H1 (cell line): ENCODE results near the gene CENPB. TPM values are rescaled to one million over a fixed set of nuclear protein-coding genes. Genes with fewer than 3 reads are reported as not detected.
A peak's percentile ranks its signal among the peaks of the same experiment; 100 is the strongest.

Experiments used
- CTCF ChIA-PET: fragments of 300-600 bp; sonication (Branson Sonifier 250); formaldehyde crosslinking; loops from one replicate; lab custom pipeline; 2021; ENCODE audit not compliant: partially characterized antibody; lab: Charles Lee
- POLR2A ChIA-PET: fragments of 300-600 bp; sonication (Branson Sonifier 250); formaldehyde crosslinking; loops from one replicate; lab custom pipeline; 2021; ENCODE audit warnings: inconsistent platforms; ENCODE audit not compliant: partially characterized antibody; lab: Charles Lee
- DNase-seq, 2 experiments: peaks; one replicate each; pipeline versions ENCODE4 v3.0.0 to v3.0.0-alpha.2; 2010 to 2022; ENCODE audit warnings: low spot score in 2 of 2, low read depth in 1 of 2, mixed read lengths in 1 of 2
- FAIRE-seq: peaks from 2 replicates; lab custom pipeline; 2011; peaks lifted over from hg19 to GRCh38; lab: Jason Lieb, UNC
- H2AFZ ChIP-seq: 2 replicates; pipeline ENCODE4 v1.8.1; 2012; ENCODE audit warnings: low read length, inconsistent platforms
- H2AK5ac ChIP-seq: 2 replicates; pipeline ENCODE4 v1.6.1; 2013; ENCODE audit warnings: low read depth, low read length
- H2BK120ac ChIP-seq: replicated peaks from 2 replicates; pipeline ENCODE3; 2013; ENCODE audit warnings: low read depth, low read length, inconsistent platforms
- H2BK12ac ChIP-seq: 2 replicates; pipeline ENCODE4 v1.6.1; 2013; ENCODE audit warnings: low read depth, low read length
- H2BK15ac ChIP-seq: 2 replicates; pipeline ENCODE4 v1.6.1; 2013; ENCODE audit warnings: low read length
- H2BK20ac ChIP-seq: 2 replicates; pipeline ENCODE4 v1.6.1; 2013; ENCODE audit warnings: low read length
- H2BK5ac ChIP-seq: 2 replicates; pipeline ENCODE4 v1.6.1; 2013; ENCODE audit warnings: low read depth, low read length
- H3K14ac ChIP-seq: 2 replicates; pipeline ENCODE4 v1.6.1; 2013; ENCODE audit warnings: inconsistent platforms; ENCODE audit not compliant: insufficient read length
- H3K18ac ChIP-seq: 2 replicates; pipeline ENCODE4 v1.6.1; 2013; ENCODE audit warnings: low read length; ENCODE audit errors: extremely low read depth
- H3K23ac ChIP-seq: 2 replicates; pipeline ENCODE4 v1.6.1; 2013; ENCODE audit warnings: inconsistent platforms; ENCODE audit not compliant: insufficient read length
- H3K23me2 ChIP-seq: 2 replicates; pipeline ENCODE4 v1.6.1; 2013; ENCODE audit warnings: low read depth, low read length
- H3K27ac ChIP-seq: 2 replicates; pipeline ENCODE4 v1.6.1; 2011; ENCODE audit warnings: low read depth, low read length, inconsistent platforms
- H3K27me3 ChIP-seq, 4 experiments: replicated peaks in 1 of 4; 1 replicate in 1 of 4; 2 replicates in 3 of 4; pipeline versions ENCODE4 v1.6.1 to v1.8.1; 2011 to 2013; ENCODE audit warnings: low read length in 3 of 4, mild to moderate bottlenecking in 3 of 4, inconsistent platforms in 2 of 4, mixed read lengths in 2 of 4, moderate library complexity in 1 of 4; ENCODE audit not compliant: control insufficient read depth in 3 of 4, insufficient read depth in 3 of 4; ENCODE audit errors: extremely low read depth in 1 of 4
- H3K36me3 ChIP-seq, 4 experiments: 2 replicates each; pipeline versions ENCODE4 v1.6.1 to v1.8.1; 2011 to 2013; ENCODE audit warnings: mild to moderate bottlenecking in 4 of 4, low read length in 3 of 4, moderate library complexity in 2 of 4, control low read depth in 1 of 4, inconsistent platforms in 1 of 4; ENCODE audit not compliant: insufficient read depth in 4 of 4, control insufficient read depth in 2 of 4
- H3K4ac ChIP-seq: replicated peaks from 2 replicates; pipeline ENCODE3; 2013; ENCODE audit warnings: low read length, low read depth, mixed read lengths, inconsistent platforms; ENCODE audit not compliant: insufficient read length
- H3K4me1 ChIP-seq, 4 experiments: replicated peaks in 1 of 4; 1 replicate in 1 of 4; 2 replicates in 3 of 4; pipeline versions ENCODE4 v1.6.1 to v1.8.1; 2011 to 2013; ENCODE audit warnings: low read length in 3 of 4, inconsistent platforms in 2 of 4, mixed read lengths in 1 of 4; ENCODE audit not compliant: insufficient read depth in 4 of 4, control insufficient read depth in 3 of 4
- H3K4me2 ChIP-seq, 2 experiments: 2 replicates each; pipeline versions ENCODE4 v1.6.1 to v1.8.1; 2011 to 2013; ENCODE audit warnings: low read depth in 2 of 2, low read length in 2 of 2, control low read depth in 1 of 2, inconsistent platforms in 1 of 2, mild to moderate bottlenecking in 1 of 2; ENCODE audit not compliant: insufficient read depth in 1 of 2
- H3K4me3 ChIP-seq, 4 experiments: fragments of 200-600, 300-600 bp in 1 of 4; sonication (generic), shearing (Covaris generic), sonication (Bioruptor Twin) in 1 of 4; 2 replicates each; pipeline versions ENCODE4 v1.5.1 to v1.8.1; 2011 to 2016; ENCODE audit warnings: low read length in 4 of 4, low read depth in 3 of 4, control low read depth in 2 of 4, inconsistent platforms in 2 of 4, mild to moderate bottlenecking in 2 of 4, mixed read lengths in 1 of 4, moderate library complexity in 1 of 4; ENCODE audit not compliant: insufficient read depth in 2 of 4; ENCODE audit errors: extremely low read depth in 1 of 4
- H3K56ac ChIP-seq: replicated peaks from 2 replicates; pipeline ENCODE3; 2013; ENCODE audit warnings: low read depth, mild to moderate bottlenecking, mixed read lengths, low read length, inconsistent platforms; ENCODE audit not compliant: insufficient read length
- H3K79me1 ChIP-seq: 2 replicates; pipeline ENCODE4 v1.6.1; 2013; ENCODE audit warnings: low read depth, low read length, control low read depth
- H3K79me2 ChIP-seq, 2 experiments: 2 replicates each; pipeline versions ENCODE4 v1.6.1 to v1.8.1; 2012 to 2013; ENCODE audit warnings: low read length in 2 of 2, mild to moderate bottlenecking in 2 of 2, inconsistent platforms in 1 of 2; ENCODE audit not compliant: insufficient read depth in 2 of 2, control insufficient read depth in 1 of 2
- H3K9ac ChIP-seq, 4 experiments: replicated peaks in 1 of 4; 1 replicate in 1 of 4; 2 replicates in 3 of 4; pipeline versions ENCODE4 v1.6.1 to v1.8.1; 2011 to 2013; ENCODE audit warnings: low read depth in 3 of 4, low read length in 3 of 4, control low read depth in 2 of 4, mild to moderate bottlenecking in 2 of 4, moderate library complexity in 2 of 4, inconsistent platforms in 1 of 4; ENCODE audit errors: extremely low read depth in 1 of 4
- H3K9me3 ChIP-seq, 2 experiments: 2 replicates each; pipeline versions ENCODE4 v1.6.1 to v1.8.1; 2012 to 2013; ENCODE audit warnings: mild to moderate bottlenecking in 2 of 2, moderate library complexity in 2 of 2, control low read depth in 1 of 2, inconsistent platforms in 1 of 2, low read depth in 1 of 2, low read length in 1 of 2, mixed read lengths in 1 of 2; ENCODE audit not compliant: insufficient read depth in 2 of 2
- H4K20me1 ChIP-seq, 2 experiments: replicated peaks in 1 of 2; 2 replicates each; pipeline versions ENCODE3 to v1.8.1; 2011 to 2013; ENCODE audit warnings: inconsistent platforms in 2 of 2, low read length in 2 of 2, mild to moderate bottlenecking in 1 of 2; ENCODE audit not compliant: insufficient read depth in 2 of 2, control insufficient read depth in 1 of 2
- H4K5ac ChIP-seq: 2 replicates; pipeline ENCODE4 v1.6.1; 2013; ENCODE audit warnings: low read length, low read depth, mixed read lengths, inconsistent platforms; ENCODE audit not compliant: insufficient read length
- H4K8ac ChIP-seq: 2 replicates; pipeline ENCODE4 v1.8.0; 2013; ENCODE audit warnings: mild to moderate bottlenecking, moderate library complexity, low read length, inconsistent platforms; ENCODE audit not compliant: insufficient read depth; ENCODE audit errors: extremely low read depth
- H4K91ac ChIP-seq: replicated peaks from 2 replicates; pipeline ENCODE3; 2013; ENCODE audit warnings: low read length, mixed read lengths, inconsistent platforms; ENCODE audit not compliant: insufficient read length
- EGR1 ChIP-seq: IDR thresholded peaks from 2 replicates; pipeline ENCODE4 v1.6.1; 2011; ENCODE audit warnings: low read depth, low read length, borderline replicate concordance
- HDAC2 ChIP-seq, 2 experiments: fragments of 300-600 bp in 1 of 2; sonication (generic) in 1 of 2; IDR thresholded peaks; 2 replicates each; pipeline ENCODE4 v1.6.1; 2011 to 2012; ENCODE audit warnings: low read depth in 2 of 2, low read length in 2 of 2, mild to moderate bottlenecking in 2 of 2, moderate library complexity in 2 of 2, borderline replicate concordance in 1 of 2, inconsistent platforms in 1 of 2
- KDM4A ChIP-seq: IDR thresholded peaks from one replicate; pipeline ENCODE4 v1.7.1; 2012; ENCODE audit warnings: low read depth, mild to moderate bottlenecking, moderate library complexity, low read length, inconsistent platforms; ENCODE audit not compliant: severe bottlenecking
- MAFK ChIP-seq: IDR thresholded peaks from 2 replicates; pipeline ENCODE4 v1.6.1; 2012; ENCODE audit warnings: low read depth, mild to moderate bottlenecking, improper control_type of control experiment, low read length
- RXRA ChIP-seq: IDR thresholded peaks from 2 replicates; pipeline ENCODE4 v1.6.1; 2011; ENCODE audit warnings: low read depth, mild to moderate bottlenecking, low read length, moderate library complexity; ENCODE audit not compliant: insufficient read depth
- WGBS, 2 experiments: shearing (Covaris generic) in 1 of 2; methylation state at CpG; one replicate each; pipeline versions ENCODE4 v1.1.6 to v1.1.7; 2013 to 2015; ENCODE audit warnings: low lambda C conversion rate in 2 of 2, mixed read lengths in 2 of 2, inconsistent platforms in 1 of 2, low coverage in 1 of 2, missing lambda C conversion rate in 1 of 2; ENCODE audit not compliant: insufficient replicate concordance in 2 of 2, insufficient coverage in 1 of 2, insufficient read length in 1 of 2; ENCODE audit errors: extremely low coverage in 1 of 2, missing lambda C conversion rate in 1 of 2; 5-methylcytosine and 5-hydroxymethylcytosine counted together
- polyA plus RNA-seq, 7 experiments: library from polyadenylated mRNA; depleted of rRNA in 3 of 7; stranded (reverse) in 5 of 7; unstranded in 2 of 7; fragments of >200 nt in 5 of 7; fragments of 200-250 nt in 2 of 7; gene quantifications; 1 replicate in 5 of 7; 2 replicates in 1 of 7; 4 replicates in 1 of 7; pipeline versions ENCODE4 v1.2.1 to v1.2.3, GENCODE V29; 2011 to 2013; ENCODE audit warnings: missing spikeins in 2 of 7, mixed read lengths in 2 of 7
- total RNA-seq: library from RNA; stranded (reverse); fragmentation: NEBNext Ultra II Directional; extraction: Animal tissue kit (Norgen Biotek cat#: 25700); gene quantifications from 2 replicates; pipeline ENCODE4 v1.2.1, GENCODE V29; 2021

Gene CENPB
- total and polyA plus RNA-seq, 2 of the 8 experiments (the other 6 are each of a cell fraction or from before 2014, with no cell fraction given): 17.7 to 51.6 TPM

GRCh38 chr20:3795511-3796468, 9.2 kb upstream of the CENPB start, which contains the start of gene CDC25B:
TSS of gene CDC25B (plus strand) at chr20:3796310. CDS start at chr20:3796532, 222 bp downstream.
- H4K5ac ChIP-seq: peak within 1 kb of the TSS; percentile 55
- peak within 1 kb of the TSS in 2 of 4 experiments; percentile 23 to 74; a peak in 5 of 7 replicates for H3K9ac ChIP-seq
- FAIRE-seq: no peak
- H3K79me2 ChIP-seq: no peaks in the 10 kb centered on the region; a peak in 1 of 4 replicates
- no peak within 1 kb of the TSS for H3K14ac ChIP-seq
- H3K9me3 ChIP-seq: no peaks in the 10 kb centered on the region
- H2BK5ac ChIP-seq: peak within 1 kb of the TSS; percentile 90; the same call in 1 of the 2 replicates
- peaks cover 0 to 3% of the 10 kb centered on the region in 2 experiments for H4K20me1 ChIP-seq
- peak; percentile 56 to 87 for DNase-seq
- peak within 1 kb of the TSS; percentile 89 for H3K56ac ChIP-seq
- H2BK12ac ChIP-seq: peak within 1 kb of the TSS; percentile 60; the same call in 1 of the 2 replicates
- WGBS, 2 experiments: 3% methylated on average over 47 of the region's 69 CpGs; no CpG with 5 or more reads in 1 of the 2 experiments
- H2BK20ac ChIP-seq: 0 out of 2 replicates have a peak within 1 kb of the TSS, but pooled peaks have one; percentile 21
- H2AFZ ChIP-seq: peak within 1 kb of the TSS; percentile 80; the same call in 1 of the 2 replicates
- no peak within 1 kb of the TSS for H2BK120ac ChIP-seq
- peaks cover 0 to 3% (median 0%) of the 10 kb centered on the region in 4 experiments; a peak in 1 of 7 replicates for H3K27me3 ChIP-seq
- peak within 1 kb of the TSS; percentile 30 to 85 (median 75) for H3K4me3 ChIP-seq
- peak within 1 kb of the TSS; percentile 57; the same call in 1 of the 2 replicates for H4K8ac ChIP-seq
- CTCF ChIA-PET: interaction anchor here (0.8 to 2.6 kb wide), 3 partner anchors 10 to 59 kb away, joined by 3 to 16 read pairs (median 9); no protein-coding TSS in a partner anchor
- H3K18ac ChIP-seq: peak within 1 kb of the TSS; percentile 96
- H3K36me3 ChIP-seq: no peaks in the 10 kb centered on the region
- peak within 1 kb of the TSS; percentile 61; the same call in 1 of the 2 replicates for H3K27ac ChIP-seq
- H3K4me2 ChIP-seq: peak within 1 kb of the TSS; percentile 63 to 98
- H3K79me1 ChIP-seq: no peaks in the 10 kb centered on the region; the same call in 1 of the 2 replicates
- H4K91ac ChIP-seq: peak within 1 kb of the TSS; percentile 68
- H2AK5ac ChIP-seq: no peak within 1 kb of the TSS
- H3K4ac ChIP-seq: peak within 1 kb of the TSS; percentile 88
- peak within 1 kb of the TSS; percentile 88; the same call in 1 of the 2 replicates for H2BK15ac ChIP-seq
- POLR2A ChIA-PET: interaction anchor here (1.0 to 1.3 kb wide), 7 partner anchors 8 to 93 kb away, joined by 3 to 6 read pairs (median 4); partner anchors contain the start of genes ADISSP, CENPB, PANK2 and SPEF1
- H3K23me2 ChIP-seq: peaks cover 9% of the 10 kb centered on the region; the same call in 1 of the 2 replicates
- peaks cover 5 to 32% (median 25%) of the 10 kb centered on the region in 4 experiments for H3K4me1 ChIP-seq
- H3K23ac ChIP-seq: no peak within 1 kb of the TSS
- TF ChIP-seq MAFK: no peak
- TF ChIP-seq EGR1: peak; percentile 45; the same call in 1 of the 2 replicates
- TF ChIP-seq HDAC2 (IDR thresholded peaks at IDR 0.05; ENCODE audit: borderline replicate concordance in 1 of 2, low read depth in 2 of 2, low read length in 2 of 2): peak; percentile 16 to 94; a peak in 2 of 4 replicates
- TF ChIP-seq RXRA: 0 out of 2 replicates have a peak, but pooled peaks have one; percentile 54
- TF ChIP-seq KDM4A: peak; percentile 86
